ENCODE measurements around the gene C17orf113.

The C17orf113 gene

GRCh38 chr17:42050393-42051012, at the start of gene C17orf113:
Gene C17orf113 (minus strand): TSS chr17:42050601. CDS start chr17:42043376, 7,225 bp downstream.
- no peak for DNase-seq

DNA sequence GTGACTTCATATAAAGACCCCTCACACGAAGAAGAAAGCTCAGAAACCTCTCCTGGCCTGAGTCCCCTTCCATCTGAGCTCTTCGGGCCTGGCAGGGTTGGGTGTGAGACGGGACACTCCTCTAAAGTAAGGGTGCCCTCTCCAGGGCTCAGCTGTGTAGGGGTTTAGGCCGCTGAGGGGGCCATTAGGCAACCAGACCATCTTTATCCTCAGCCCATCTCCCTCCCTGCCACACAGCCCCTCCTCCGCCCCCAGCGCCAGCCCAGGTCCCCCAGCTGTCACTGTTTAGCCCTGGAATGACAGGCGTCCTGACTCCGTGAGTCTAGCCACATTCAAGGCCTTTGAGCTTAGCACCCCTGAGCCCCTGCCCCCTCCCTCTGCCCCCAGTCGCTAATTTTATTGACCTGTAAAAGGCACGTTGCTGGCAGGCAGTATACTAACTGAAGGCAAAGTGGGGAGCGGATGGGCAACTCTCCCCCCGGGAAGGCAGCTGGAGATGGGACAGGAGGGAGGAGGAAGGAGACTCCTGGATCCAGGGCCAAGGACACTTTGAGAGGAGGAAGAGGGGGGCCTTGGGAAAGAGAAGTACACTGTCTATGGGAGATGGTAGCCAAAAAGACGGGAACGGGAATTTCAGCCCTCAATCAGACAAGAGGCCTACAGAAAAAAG, 48.5 kb upstream of the C17orf113 start:
- DNase-seq: peak; percentile 46

GRCh38 chr17:42097691-42098631, 47.6 kb upstream of the C17orf113 start, which contains the start of gene ZNF385C:
Gene ZNF385C (minus strand): TSS chr17:42098473. CDS start chr17:42063056, 35,417 bp downstream.
- DNase-seq: no peak

- no peak for DNase-seq
Observed at GRCh38 chr17:42096360-42097111, 46.1 kb upstream of the C17orf113 start.

GRCh38 chr17:42094375-42095069, 44.1 kb upstream of the C17orf113 start:
- no peak for DNase-seq

DNA sequence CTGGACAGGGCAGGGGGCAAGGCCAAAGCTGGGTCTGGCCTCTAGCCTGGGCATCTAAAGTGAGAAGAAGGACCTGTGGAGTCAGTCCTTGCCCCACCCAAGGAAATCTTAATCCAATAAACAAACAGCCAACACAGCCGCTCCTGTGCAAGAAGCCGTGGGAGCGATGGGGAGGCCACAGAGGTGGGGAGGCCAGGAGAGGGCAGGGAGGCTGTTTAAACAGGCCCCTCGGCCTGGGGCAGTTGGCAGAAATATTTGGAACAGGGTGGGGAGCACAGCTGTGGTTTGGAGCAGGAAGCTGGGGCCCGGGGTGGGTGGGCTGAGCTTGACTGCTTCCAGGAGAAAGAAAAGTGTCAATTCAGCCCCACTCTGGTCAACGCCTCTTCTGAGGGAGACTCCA, 42.5 kb upstream of the C17orf113 start:
- no peak for DNase-seq

DNA sequence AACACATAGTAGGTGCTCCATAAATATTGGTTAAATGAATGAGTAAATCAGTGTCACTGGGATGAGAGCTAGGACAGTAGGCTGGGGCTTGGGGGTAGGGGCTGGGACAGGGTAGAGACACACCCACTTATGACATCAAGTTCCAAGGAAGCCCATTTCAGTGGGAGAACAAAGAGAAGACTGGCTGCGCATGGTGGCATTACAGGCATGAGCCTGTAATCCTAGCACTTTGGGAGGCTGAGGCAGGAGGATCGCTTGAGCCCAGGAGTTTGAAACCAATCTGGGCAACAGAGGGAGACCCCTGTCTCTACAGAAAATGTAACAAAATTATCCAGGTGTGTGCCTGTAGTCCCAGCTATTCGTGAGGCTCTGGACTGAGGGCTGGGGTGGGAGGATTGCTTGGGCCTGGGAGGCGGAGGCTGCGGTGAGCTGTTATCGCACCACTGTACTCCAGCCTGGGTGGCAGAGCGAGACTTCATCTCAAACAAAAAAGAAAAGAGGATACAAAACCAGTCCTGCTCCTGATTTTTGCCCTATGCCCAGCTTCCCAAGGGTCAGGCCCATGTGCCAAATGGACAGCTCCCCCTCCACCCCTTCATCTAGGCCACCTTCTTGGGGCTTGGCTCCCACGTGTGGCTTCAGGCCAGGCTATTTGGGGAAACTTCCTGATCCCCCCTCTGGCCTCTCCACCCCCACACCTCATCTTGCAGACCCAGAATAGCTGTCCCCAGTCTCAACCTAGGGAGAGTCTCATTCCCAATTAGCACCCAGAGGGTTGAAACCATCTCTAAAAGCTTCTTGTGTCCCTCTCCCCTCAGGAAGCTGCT, 40.8 kb upstream of the C17orf113 start:
- no peak for DNase-seq

DNA sequence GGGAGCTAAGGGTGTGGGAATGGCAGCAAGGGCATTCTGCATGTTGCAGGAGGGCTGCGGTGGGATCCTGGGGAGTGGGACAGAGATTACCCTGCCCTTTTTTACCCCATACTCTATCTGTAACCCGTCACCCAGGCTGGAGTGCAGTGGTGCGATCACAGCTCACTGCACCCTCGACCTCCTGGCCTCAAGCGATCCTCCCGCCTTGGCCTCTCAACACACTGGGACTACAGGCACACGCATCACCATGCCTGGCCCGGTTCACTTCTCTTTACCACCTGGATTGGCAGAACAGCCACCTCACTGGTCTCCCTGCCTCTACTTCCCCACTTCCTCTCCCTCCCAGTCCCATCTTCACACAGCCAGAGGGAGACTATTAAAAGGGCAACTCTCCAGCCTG, 38.3 kb upstream of the C17orf113 start:
- no peak for DNase-seq

- DNase-seq: no peak
Observed at GRCh38 chr17:42087736-42088705, 37.6 kb upstream of the C17orf113 start.

- DNase-seq: no peak
Observed at GRCh38 chr17:42087042-42087701, 36.8 kb upstream of the C17orf113 start.

DNA sequence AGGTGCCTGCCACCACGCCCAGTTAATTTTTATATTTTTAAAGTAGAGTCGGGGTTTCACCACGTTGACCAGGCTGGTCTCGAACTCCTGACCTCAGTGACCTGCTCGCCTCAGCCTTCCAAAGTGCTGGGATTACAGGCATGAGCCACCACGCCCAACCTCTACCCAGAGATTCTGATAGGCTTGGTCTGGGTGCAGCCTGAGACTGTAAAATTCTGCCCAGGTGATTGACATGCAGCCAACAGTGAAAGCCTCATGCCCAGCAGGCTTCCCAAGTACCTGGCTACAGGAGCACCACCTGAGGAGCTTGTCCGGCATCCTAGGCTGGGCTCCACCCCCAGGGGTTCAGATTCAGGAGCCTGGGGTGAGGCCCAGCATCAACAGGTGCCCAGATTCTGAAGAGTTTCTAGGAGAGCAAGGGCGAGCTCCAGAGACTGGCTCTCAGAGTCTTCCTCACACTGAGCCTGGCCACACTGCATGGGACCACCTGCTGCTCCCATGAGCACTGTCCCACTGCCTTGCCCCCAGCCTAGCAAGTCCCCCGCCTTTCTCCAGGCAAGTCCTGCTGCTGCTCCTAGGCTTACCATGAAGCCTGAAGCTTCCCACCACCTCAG, 31.2 kb upstream of the C17orf113 start:
- no peak for DNase-seq

GRCh38 chr17:42079541-42079940, 29.1 kb upstream of the C17orf113 start:
- no peak for DNase-seq

DNA sequence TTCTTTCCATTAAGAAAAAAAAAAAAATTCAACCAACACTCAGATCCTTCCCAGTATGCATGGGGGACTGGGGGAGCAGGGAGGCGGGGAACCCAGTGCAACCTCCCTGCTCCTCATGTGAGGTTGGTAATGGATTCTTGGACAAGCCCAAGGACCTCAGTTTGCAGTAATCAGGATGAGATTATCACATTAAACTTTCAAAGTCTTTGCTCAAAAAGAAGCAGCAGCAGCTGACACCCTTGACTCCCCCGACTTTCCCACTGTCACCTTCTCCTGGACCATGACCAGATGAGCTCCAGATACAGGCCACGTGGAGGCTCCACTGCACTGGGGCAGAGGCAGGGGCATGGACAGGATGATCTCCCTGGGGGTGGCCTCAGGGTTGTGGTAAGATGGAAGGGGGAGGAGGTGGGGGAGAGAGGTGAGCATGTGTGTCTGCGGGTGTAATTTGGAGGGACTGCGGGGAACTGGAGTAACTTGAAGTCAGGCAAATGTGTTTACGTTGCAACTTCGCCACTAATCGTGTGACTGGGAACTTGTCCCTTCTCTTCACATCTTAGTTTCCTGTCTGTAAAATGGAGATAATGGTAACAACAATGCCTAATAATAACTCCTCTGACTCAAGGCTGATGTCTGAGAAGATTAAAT, 28.1 kb upstream of the C17orf113 start:
- DNase-seq: no peak

GRCh38 chr17:42077755-42078154, 27.4 kb upstream of the C17orf113 start:
- no peak for DNase-seq

GRCh38 chr17:42076797-42077559, 26.6 kb upstream of the C17orf113 start:
- DNase-seq: no peak

GRCh38 chr17:42075789-42076188, 25.4 kb upstream of the C17orf113 start:
- DNase-seq: no peak

Measured in NCI-H1694 (cell line).